Common myeloid progenitor, CD34-positive (primary cell): ENCODE measurements around the gene PSG3.
"Not testable (repeated sequence)": the region's sequence is repeated elsewhere in the genome, so short reads cannot be mapped to it uniquely, and the experiment has no call there.

ENCODE experiments used
- CTCF ChIA-PET: fragments of 350-600 bp; sonication (Branson Sonifier 250); formaldehyde crosslinking; loops from one replicate; lab custom pipeline; 2021; ENCODE audit warnings: antibody characterized with exemption; lab: Charles Lee
- POLR2A ChIA-PET: fragments of 350-600 bp; sonication (Branson Sonifier 250); formaldehyde crosslinking; loops from one replicate; lab custom pipeline; 2021; ENCODE audit warnings: antibody characterized with exemption; lab: Charles Lee
- DNase-seq, 3 donors: peaks; one replicate each; pipeline versions ENCODE4 v3.0.0 to v3.0.0-alpha.2; 2013
- H3K27ac ChIP-seq, 2 experiments: 1 replicate in 1 of 2; 2 replicates in 1 of 2; pipeline ENCODE4 v1.7.0; 2013; ENCODE audit warnings: inconsistent platforms in 2 of 2, low read length in 2 of 2, mild to moderate bottlenecking in 2 of 2, low read depth in 1 of 2, moderate library complexity in 1 of 2; ENCODE audit not compliant: severe bottlenecking in 2 of 2, insufficient read depth in 1 of 2, poor library complexity in 1 of 2
- H3K27me3 ChIP-seq, 5 experiments: replicated peaks in 2 of 5; 1 replicate in 3 of 5; 2 replicates in 2 of 5; pipeline versions ENCODE4 v1.6.1 to v1.7.0; 2013; ENCODE audit warnings: low read length in 4 of 5, mild to moderate bottlenecking in 2 of 5, moderate library complexity in 2 of 5, inconsistent platforms in 1 of 5; ENCODE audit not compliant: insufficient read depth in 5 of 5, control insufficient read depth in 4 of 5
- H3K36me3 ChIP-seq, 4 experiments: 1 replicate in 2 of 4; 2 replicates in 2 of 4; pipeline versions ENCODE4 v1.6.1 to v1.7.0; 2013; ENCODE audit warnings: low read length in 3 of 4, control low read depth in 1 of 4, mild to moderate bottlenecking in 1 of 4; ENCODE audit not compliant: control insufficient read depth in 4 of 4, insufficient read depth in 4 of 4
- H3K4me1 ChIP-seq, 4 experiments: 1 replicate in 3 of 4; 2 replicates in 1 of 4; pipeline versions ENCODE4 v1.6.1 to v1.7.1; 2013; ENCODE audit warnings: low read length in 3 of 4, mild to moderate bottlenecking in 3 of 4, control low read depth in 1 of 4, inconsistent platforms in 1 of 4, moderate library complexity in 1 of 4; ENCODE audit not compliant: control insufficient read depth in 4 of 4, insufficient read depth in 4 of 4; ENCODE audit errors: control extremely low read depth in 1 of 4
- H3K4me3 ChIP-seq, 7 experiments: 1 replicate in 4 of 7; 2 replicates in 3 of 7; pipeline versions ENCODE4 v1.5.1 to v1.7.0; 2013; ENCODE audit warnings: mild to moderate bottlenecking in 7 of 7, low read length in 6 of 7, moderate library complexity in 6 of 7, inconsistent platforms in 2 of 7, low read depth in 2 of 7, control low read depth in 1 of 7; ENCODE audit not compliant: insufficient read depth in 4 of 7, control insufficient read depth in 1 of 7; ENCODE audit errors: extremely low read depth in 1 of 7
- H3K9me3 ChIP-seq, 5 experiments: 1 replicate in 4 of 5; 2 replicates in 1 of 5; pipeline versions ENCODE4 v1.6.1 to v1.7.1; 2013; ENCODE audit warnings: low read length in 4 of 5, mild to moderate bottlenecking in 2 of 5, inconsistent platforms in 1 of 5, low read depth in 1 of 5, moderate library complexity in 1 of 5; ENCODE audit not compliant: control insufficient read depth in 4 of 5, insufficient read depth in 2 of 5; ENCODE audit errors: control extremely low read depth in 1 of 5
- WGBS: methylation state at CpG from one replicate; pipeline ENCODE4 v1.1.5; 2013; ENCODE audit not compliant: insufficient coverage; 5-methylcytosine and 5-hydroxymethylcytosine counted together

Gene PSG3

GRCh38 chr19:42764836-42765235 is 24.6 kb upstream of the PSG3 start:
- Histone ChIP-seq H3K27ac (no peak overlapping the region), H3K36me3 (no peaks in the 10 kb centered on the region), H3K4me3 (no peak overlapping the region), H3K27me3 (no peaks in the 10 kb centered on the region), H3K9me3 (no peaks in the 10 kb centered on the region), H3K4me1 (no peaks in the 10 kb centered on the region)
- no CpG with 5 or more reads among the region's 3 CpGs for WGBS
- CTCF ChIA-PET, result no interaction called here
- DNase-seq, result no peak
- POLR2A ChIA-PET, result no interaction called here

GRCh38 chr19:42762789-42763188 is 22.5 kb upstream of the PSG3 start:
- no peaks in the 10 kb centered on the region for H3K4me1 ChIP-seq
- H3K27me3 ChIP-seq, result no peaks in the 10 kb centered on the region
- ChIA-PET CTCF (no interaction called here), POLR2A (no interaction called here)
- DNase-seq, result no peak
- WGBS, result 100% methylated on average over 1 of the region's 2 CpGs
- no peak overlapping the region for H3K27ac ChIP-seq
- H3K36me3 ChIP-seq, result no peaks in the 10 kb centered on the region
- H3K4me3 ChIP-seq, result no peak overlapping the region
- H3K9me3 ChIP-seq, result no peaks in the 10 kb centered on the region

GRCh38 chr19:42761924-42762295 is 21.6 kb upstream of the PSG3 start:
- DNase-seq, H3K4me1 ChIP-seq, CTCF ChIA-PET, H3K9me3 ChIP-seq, H3K4me3 ChIP-seq, H3K27me3 ChIP-seq, H3K27ac ChIP-seq, POLR2A ChIA-PET, H3K36me3 ChIP-seq: not testable (repeated sequence)
- no CpG with 5 or more reads among the region's 1 CpG for WGBS

- 88% methylated on average over 3 of the region's 7 CpGs for WGBS
- H3K36me3 ChIP-seq, POLR2A ChIA-PET: not testable (repeated sequence)
Measured at GRCh38 chr19:42760954-42761923, 21.0 kb upstream of the PSG3 start.

GRCh38 chr19:42758667-42759066 is 18.4 kb upstream of the PSG3 start:
- CTCF ChIA-PET, H3K4me1 ChIP-seq, H3K9me3 ChIP-seq, DNase-seq, POLR2A ChIA-PET, H3K36me3 ChIP-seq, H3K4me3 ChIP-seq, H3K27ac ChIP-seq, H3K27me3 ChIP-seq: not testable (repeated sequence)
- 26% methylated on average over 2 of the region's 3 CpGs for WGBS

More at GRCh38 chr19:42760954-42761923, 21.0 kb upstream of the PSG3 start:
- DNase-seq, H3K27me3 ChIP-seq, H3K4me1 ChIP-seq, H3K27ac ChIP-seq, CTCF ChIA-PET, H3K4me3 ChIP-seq, H3K9me3 ChIP-seq: not testable (repeated sequence)

- 92% methylated on average over 1 of the region's 1 CpG for WGBS
- H3K27me3 ChIP-seq, H3K4me1 ChIP-seq, H3K27ac ChIP-seq, H3K9me3 ChIP-seq, H3K4me3 ChIP-seq, H3K36me3 ChIP-seq, DNase-seq, CTCF ChIA-PET, POLR2A ChIA-PET: not testable (repeated sequence)
Measured at GRCh38 chr19:42752246-42752645, 12.0 kb upstream of the PSG3 start.

GRCh38 chr19:42741726-42742607 is 1.7 kb upstream of the PSG3 start:
- DNase-seq, result peak in 2 of 3 donors; percentile 3 to 8
- 40% methylated on average over 11 of the region's 14 CpGs for WGBS
- POLR2A ChIA-PET, H3K27me3 ChIP-seq, H3K36me3 ChIP-seq, H3K9me3 ChIP-seq, H3K4me1 ChIP-seq, H3K4me3 ChIP-seq, H3K27ac ChIP-seq: not testable (repeated sequence)
- CTCF ChIA-PET, result interaction anchor here (1.6 kb wide), 1 partner anchor 107 kb away, joined by 7 read pairs; no protein-coding TSS in a partner anchor
